Activated naive CD8-positive, alpha-beta T cell treated with anti-CD3 and anti-CD28 coated beads for 36 hours (primary cell): ENCODE data around the gene AUH. TPM values are rescaled to one million over a fixed set of nuclear protein-coding genes. Genes with fewer than 3 reads are reported as not detected.

Experiments used
- DNase-seq: peaks from one replicate; pipeline ENCODE4 v3.0.0; 2021
- H3K27ac Mint-ChIP-seq: one replicate; pipeline ENCODE4 v1.8.0; 2022; ENCODE audit warnings: mild to moderate bottlenecking, moderate library complexity, mixed read lengths
- H3K27me3 Mint-ChIP-seq: one replicate; pipeline ENCODE4 v1.8.0; 2022; ENCODE audit warnings: mild to moderate bottlenecking, mixed read lengths
- H3K36me3 Mint-ChIP-seq: one replicate; pipeline ENCODE4 v1.8.0; 2021; ENCODE audit warnings: mild to moderate bottlenecking, mixed read lengths
- H3K4me1 Mint-ChIP-seq: one replicate; pipeline ENCODE4 v1.8.0; 2021; ENCODE audit warnings: mixed read lengths
- H3K4me3 Mint-ChIP-seq: one replicate; pipeline ENCODE4 v1.8.0; 2022; ENCODE audit warnings: mild to moderate bottlenecking, moderate library complexity, mixed read lengths
- H3K9me3 Mint-ChIP-seq: one replicate; pipeline ENCODE4 v1.8.0; 2022; ENCODE audit warnings: mixed read lengths
- total RNA-seq, 2 experiments: library from RNA; stranded (reverse); gene quantifications; one replicate each; pipeline ENCODE4 v1.2.3, GENCODE V29; 2021

The AUH gene
- total RNA-seq, 2 experiments from 2014 or later: 12.4 to 13.2 TPM

- no peak for DNase-seq
- peaks cover 2% of the 10 kb centered on the region for H3K36me3 Mint-ChIP-seq
- no peak overlapping the region for H3K27ac Mint-ChIP-seq
- no peak overlapping the region for H3K4me3 Mint-ChIP-seq
- H3K9me3 Mint-ChIP-seq: no peaks in the 10 kb centered on the region
- H3K4me1 Mint-ChIP-seq: peaks cover 14% of the 10 kb centered on the region
- no peaks in the 10 kb centered on the region for H3K27me3 Mint-ChIP-seq
Measured at GRCh38 chr9:91243029-91243428, 118.7 kb downstream of the AUH start.

GRCh38 chr9:91241909-91242308 lies 119.8 kb downstream of the AUH start:
- peaks cover 2% of the 10 kb centered on the region for H3K36me3 Mint-ChIP-seq
- H3K9me3 Mint-ChIP-seq: no peaks in the 10 kb centered on the region
- no peak overlapping the region for H3K27ac Mint-ChIP-seq

GRCh38 chr9:91240596-91241165 lies 121.0 kb downstream of the AUH start:
- Mint-ChIP-seq H3K27ac (no peak overlapping the region), H3K36me3 (peaks cover 5% of the 10 kb centered on the region), H3K27me3 (no peaks in the 10 kb centered on the region), H3K4me1 (peaks cover 9% of the 10 kb centered on the region), H3K9me3 (no peaks in the 10 kb centered on the region), H3K4me3 (no peak overlapping the region)
- DNase-seq: no peak

More at GRCh38 chr9:91241909-91242308, 119.8 kb downstream of the AUH start:
- DNase-seq: no peak
- H3K4me3 Mint-ChIP-seq: no peak overlapping the region
- peaks cover 14% of the 10 kb centered on the region for H3K4me1 Mint-ChIP-seq
- no peaks in the 10 kb centered on the region for H3K27me3 Mint-ChIP-seq

- DNase-seq: no peak
- Mint-ChIP-seq H3K9me3 (no peaks in the 10 kb centered on the region), H3K4me3 (no peak overlapping the region), H3K4me1 (no peaks in the 10 kb centered on the region), H3K27me3 (no peaks in the 10 kb centered on the region), H3K36me3 (peaks cover 5% of the 10 kb centered on the region), H3K27ac (no peak overlapping the region)
Measured at GRCh38 chr9:91239367-91240111, 122.2 kb downstream of the AUH start.

DNA sequence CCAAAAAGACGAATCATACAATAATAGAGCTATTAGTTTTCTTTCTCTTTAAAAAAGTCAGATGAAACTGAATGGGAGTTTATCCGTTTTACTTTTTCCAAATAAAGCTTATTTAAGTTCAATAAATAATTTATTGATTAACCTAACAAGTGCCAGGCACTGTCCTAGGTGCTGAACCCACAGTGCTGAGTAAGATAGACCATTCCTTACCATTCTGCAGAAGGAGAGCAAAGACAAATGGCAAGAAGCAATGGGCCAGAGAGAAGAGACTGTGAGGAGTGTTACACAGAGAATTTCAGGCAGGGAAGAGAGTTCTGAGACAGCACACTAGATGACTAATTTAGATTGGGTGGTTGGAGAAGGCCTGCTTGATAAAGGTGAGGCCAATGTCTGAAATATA lies 127.2 kb downstream of the AUH start:
- H3K4me1 Mint-ChIP-seq: no peaks in the 10 kb centered on the region
- no peak overlapping the region for H3K4me3 Mint-ChIP-seq
- no peak for DNase-seq
- H3K27ac Mint-ChIP-seq: no peak overlapping the region
- H3K36me3 Mint-ChIP-seq: peaks cover 3% of the 10 kb centered on the region
- no peaks in the 10 kb centered on the region for H3K27me3 Mint-ChIP-seq
- H3K9me3 Mint-ChIP-seq: no peaks in the 10 kb centered on the region

DNA sequence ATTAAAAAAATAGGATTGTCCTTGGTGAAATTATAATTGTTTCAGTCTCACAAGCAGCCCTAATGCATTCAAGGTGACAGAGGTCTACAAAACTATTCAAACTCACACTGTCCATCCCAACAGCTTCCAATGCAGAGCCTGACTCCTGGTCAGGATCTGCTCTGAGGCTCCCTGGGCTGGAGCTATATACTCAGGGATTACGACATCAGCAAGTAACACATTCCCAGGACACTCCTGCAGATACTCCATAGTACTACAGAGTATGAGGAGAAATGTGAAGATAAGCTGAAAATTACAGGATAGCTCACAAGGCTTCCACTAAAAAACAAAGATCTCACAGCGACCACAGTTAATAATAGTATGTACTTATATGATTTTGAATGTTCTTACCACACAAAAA lies 130.1 kb downstream of the AUH start:
- H3K4me3 Mint-ChIP-seq: no peak overlapping the region
- DNase-seq: no peak
- peaks cover 4% of the 10 kb centered on the region for H3K36me3 Mint-ChIP-seq
- no peaks in the 10 kb centered on the region for H3K9me3 Mint-ChIP-seq
- H3K27ac Mint-ChIP-seq: no peak overlapping the region
- no peaks in the 10 kb centered on the region for H3K4me1 Mint-ChIP-seq
- no peaks in the 10 kb centered on the region for H3K27me3 Mint-ChIP-seq

GRCh38 chr9:91223000-91223399 lies 138.7 kb downstream of the AUH start:
- DNase-seq: no peak
- Mint-ChIP-seq H3K27ac (no peak overlapping the region), H3K9me3 (no peaks in the 10 kb centered on the region), H3K4me3 (no peak overlapping the region), H3K27me3 (no peaks in the 10 kb centered on the region), H3K36me3 (peaks cover 6% of the 10 kb centered on the region), H3K4me1 (no peaks in the 10 kb centered on the region)

DNA sequence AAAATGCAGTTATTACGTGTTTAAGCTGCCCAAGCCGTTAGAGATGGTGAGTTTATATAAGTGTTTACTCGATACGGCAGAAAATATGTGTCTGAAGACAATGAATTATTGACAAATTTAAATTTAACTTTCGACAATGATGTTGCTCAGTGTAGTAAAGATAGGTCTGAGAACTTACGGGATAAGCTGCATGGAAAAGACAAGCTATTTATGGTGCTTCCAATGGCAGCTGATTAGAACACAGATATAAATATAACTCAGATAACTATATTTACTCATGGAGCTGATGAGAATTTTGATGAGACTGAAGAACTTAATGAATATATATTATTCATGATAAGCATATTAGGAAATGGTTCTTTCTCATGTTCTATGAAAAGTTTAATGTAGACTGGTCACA lies 139.3 kb downstream of the AUH start:
- no peaks in the 10 kb centered on the region for H3K27me3 Mint-ChIP-seq
- H3K9me3 Mint-ChIP-seq: no peaks in the 10 kb centered on the region
- H3K36me3 Mint-ChIP-seq: peaks cover 6% of the 10 kb centered on the region
- DNase-seq: no peak
- H3K4me1 Mint-ChIP-seq: no peaks in the 10 kb centered on the region
- H3K4me3 Mint-ChIP-seq: no peak overlapping the region
- no peak overlapping the region for H3K27ac Mint-ChIP-seq

DNA sequence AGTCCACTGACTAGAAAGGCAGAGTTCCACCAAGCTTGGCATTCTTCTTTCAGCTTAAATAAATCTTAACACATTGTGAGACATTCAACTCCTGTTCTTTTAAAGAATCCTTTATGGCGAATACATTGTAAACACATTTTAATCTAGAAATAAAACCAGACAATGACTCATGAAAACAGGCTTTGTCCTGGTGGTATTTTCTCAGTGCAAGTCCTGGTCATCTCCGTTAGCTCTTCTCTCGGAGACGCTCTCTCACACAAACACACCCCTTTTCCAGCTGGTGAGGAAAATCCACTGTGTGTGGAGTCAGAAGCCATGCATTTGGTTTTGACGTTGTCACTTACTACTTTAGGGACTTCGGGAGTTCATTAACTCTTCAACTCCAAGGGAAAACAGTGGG lies 140.4 kb downstream of the AUH start:
- Mint-ChIP-seq H3K36me3 (peaks cover 6% of the 10 kb centered on the region), H3K9me3 (no peaks in the 10 kb centered on the region), H3K4me1 (no peaks in the 10 kb centered on the region), H3K4me3 (no peak overlapping the region), H3K27me3 (no peaks in the 10 kb centered on the region), H3K27ac (no peak overlapping the region)
- DNase-seq: no peak

DNA sequence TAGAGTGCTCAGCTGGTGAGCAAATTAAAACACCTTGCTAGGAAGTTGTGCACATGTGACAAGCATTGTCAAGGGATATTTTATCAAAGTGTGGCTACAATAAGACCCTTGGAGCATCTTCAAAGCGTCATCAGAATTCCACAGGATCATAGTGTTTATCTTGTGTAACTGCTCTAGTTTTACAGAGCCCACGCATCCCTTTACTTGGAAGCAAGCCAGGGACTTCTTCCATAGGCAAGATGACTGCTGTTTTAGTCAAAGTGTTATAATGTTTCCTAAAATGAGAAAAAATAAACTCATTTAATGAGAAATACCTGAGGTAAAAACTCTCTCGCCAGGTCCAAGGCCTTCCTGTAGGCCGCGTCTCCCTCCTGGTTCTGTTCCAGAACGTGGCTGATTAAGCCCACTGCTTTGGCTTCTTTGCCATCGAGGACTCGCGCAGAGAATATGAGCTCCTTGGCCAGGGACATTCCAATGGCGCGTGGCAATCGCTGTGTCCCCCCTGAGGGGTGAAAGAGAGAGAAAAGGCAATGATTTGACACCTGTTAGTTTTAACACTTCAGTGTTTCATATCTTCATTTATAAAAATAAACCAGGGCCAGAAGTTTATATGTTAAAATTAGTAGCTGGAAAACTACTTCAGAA lies 141.1 kb downstream of the AUH start:
- no peak for DNase-seq
- Mint-ChIP-seq H3K27me3 (no peaks in the 10 kb centered on the region), H3K36me3 (peaks cover 6% of the 10 kb centered on the region), H3K4me3 (no peak overlapping the region), H3K27ac (no peak overlapping the region), H3K4me1 (no peaks in the 10 kb centered on the region), H3K9me3 (no peaks in the 10 kb centered on the region)

GRCh38 chr9:91220021-91220420 lies 141.7 kb downstream of the AUH start:
- Mint-ChIP-seq H3K4me3 (no peak overlapping the region), H3K36me3 (peaks cover 6% of the 10 kb centered on the region), H3K4me1 (no peaks in the 10 kb centered on the region), H3K27ac (no peak overlapping the region), H3K9me3 (no peaks in the 10 kb centered on the region), H3K27me3 (no peaks in the 10 kb centered on the region)
- DNase-seq: no peak

DNA sequence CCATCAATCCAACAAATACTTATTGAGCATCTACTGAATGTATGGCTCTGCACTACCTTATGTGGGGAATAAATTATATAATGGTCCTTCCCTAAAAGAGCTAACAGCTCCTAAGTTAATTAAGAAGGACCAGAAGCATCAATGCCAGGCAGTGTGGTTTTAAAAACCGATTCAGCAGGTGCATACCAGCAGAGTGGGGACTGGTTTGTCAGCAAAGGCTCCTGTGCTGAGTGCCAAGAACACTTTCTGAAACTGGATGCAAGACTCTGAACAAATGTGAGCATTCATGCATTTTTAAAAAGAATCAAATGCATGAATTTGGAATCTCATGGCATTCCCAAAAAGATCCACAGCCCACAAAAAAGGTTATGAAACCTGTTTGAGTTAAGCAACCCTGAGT lies 142.2 kb downstream of the AUH start:
- no peak overlapping the region for H3K27ac Mint-ChIP-seq
- H3K4me1 Mint-ChIP-seq: no peaks in the 10 kb centered on the region
- DNase-seq: no peak
- H3K36me3 Mint-ChIP-seq: peaks cover 6% of the 10 kb centered on the region
- H3K9me3 Mint-ChIP-seq: no peaks in the 10 kb centered on the region
- no peaks in the 10 kb centered on the region for H3K27me3 Mint-ChIP-seq
- H3K4me3 Mint-ChIP-seq: no peak overlapping the region

DNA sequence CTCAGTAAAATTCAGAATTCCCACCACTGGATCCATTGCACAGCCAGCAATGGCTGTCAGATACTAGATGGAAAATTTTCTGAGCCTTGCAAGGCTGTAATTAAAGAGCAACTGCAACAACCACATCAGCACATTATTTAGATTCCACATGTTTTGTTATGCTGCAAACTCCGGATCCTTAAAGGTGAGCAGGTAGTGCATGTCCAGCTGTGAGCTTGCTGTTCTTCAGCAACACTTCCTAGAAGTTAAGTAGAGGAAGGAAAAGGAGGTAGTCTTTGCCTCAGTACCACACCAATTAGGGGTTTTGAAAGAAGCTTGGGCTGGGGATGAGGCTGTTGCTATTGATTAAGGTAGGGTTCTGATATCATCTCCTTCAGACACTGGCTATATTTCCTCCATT lies 144.3 kb downstream of the AUH start:
- Mint-ChIP-seq H3K4me1 (peaks cover 5% of the 10 kb centered on the region), H3K4me3 (no peak overlapping the region), H3K9me3 (no peaks in the 10 kb centered on the region), H3K27me3 (no peaks in the 10 kb centered on the region), H3K27ac (no peak overlapping the region), H3K36me3 (peaks cover 9% of the 10 kb centered on the region)
- DNase-seq: no peak

- H3K27me3 Mint-ChIP-seq: no peaks in the 10 kb centered on the region
- H3K9me3 Mint-ChIP-seq: peaks cover 1% of the 10 kb centered on the region
- no peak for DNase-seq
- H3K4me1 Mint-ChIP-seq: peaks cover 21% of the 10 kb centered on the region
- H3K4me3 Mint-ChIP-seq: no peak overlapping the region
- no peak overlapping the region for H3K27ac Mint-ChIP-seq
- peaks cover 22% of the 10 kb centered on the region for H3K36me3 Mint-ChIP-seq
Measured at GRCh38 chr9:91214867-91215266, 146.9 kb downstream of the AUH start.

DNA sequence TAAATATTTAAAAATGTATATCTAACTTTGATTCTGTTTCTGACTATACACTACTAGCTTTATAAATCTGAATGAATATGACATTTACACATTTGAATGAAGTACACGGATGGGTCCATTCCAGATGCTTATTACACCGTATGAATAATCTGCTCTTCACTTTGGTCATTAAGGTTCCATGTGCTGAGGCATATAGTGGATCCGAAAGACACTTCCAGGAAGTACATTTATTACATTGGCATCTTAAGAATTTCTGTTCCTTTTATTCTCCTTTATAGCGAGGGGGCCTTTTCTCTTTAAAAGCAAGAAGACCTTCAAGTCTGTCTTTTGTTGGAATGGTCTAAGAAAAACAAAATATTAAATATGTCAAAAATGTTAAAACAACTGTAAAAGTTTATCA lies 147.6 kb downstream of the AUH start:
- Mint-ChIP-seq H3K4me1 (peaks cover 24% of the 10 kb centered on the region), H3K27ac (no peak overlapping the region), H3K36me3 (peaks cover 27% of the 10 kb centered on the region), H3K27me3 (no peaks in the 10 kb centered on the region), H3K4me3 (no peak overlapping the region), H3K9me3 (peaks cover 1% of the 10 kb centered on the region)
- DNase-seq: no peak
